ENCODE results near the gene FN3KRP. TPM values are rescaled to one million over a fixed set of nuclear protein-coding genes. Genes with fewer than 3 reads are reported as not detected.

Gene FN3KRP
- total and polyA plus RNA-seq, 2 of the 13 experiments (the other 11 are each of a cell fraction or from before 2014, with no cell fraction given): 22.4 to 28.2 TPM

GRCh38 chr17:82751571-82752370, 35.3 kb downstream of the FN3KRP start, which contains the start of gene TBCD (continued):
- TF ChIP-seq KAT7 (CRISPR knock-in tag; IDR thresholded peaks at IDR 0.05; ENCODE audit: borderline replicate concordance) (peak; percentile 62; the same call in 1 of the 2 replicates), POLR2AphosphoS2 (IDR thresholded peaks at IDR 0.05; ENCODE audit: low read depth, low read length) (no peak), GPN1 (CRISPR knock-in tag; IDR thresholded peaks at IDR 0.05; ENCODE audit: borderline replicate concordance) (0 out of 2 replicates have a peak, but pooled peaks have one; percentile 82), ATF6 (CRISPR knock-in tag; conservative IDR thresholded peaks at IDR 0.05) (0 out of 2 replicates have a peak, but pooled peaks have one; percentile 60), HMGXB3 (CRISPR knock-in tag; IDR thresholded peaks at IDR 0.05; ENCODE audit: borderline replicate concordance) (peak; percentile 67; the same call in 1 of the 2 replicates), FOXA1 (IDR thresholded peaks at IDR 0.05) (no peak), FOXA1 (CRISPR knock-in tag; IDR thresholded peaks at IDR 0.05) (peak; percentile 63), ZSCAN21 (CRISPR knock-in tag; IDR thresholded peaks at IDR 0.05; ENCODE audit: borderline replicate concordance) (peak; percentile 97), MAZ (IDR thresholded peaks at IDR 0.05; ENCODE audit: borderline replicate concordance, low read depth, low read length) (peak; percentile 53; the same call in 1 of the 2 replicates), MAZ (CRISPR knock-in tag; IDR thresholded peaks at IDR 0.05; ENCODE audit: low read depth) (peak; percentile 91), TAF1 (CRISPR knock-in tag; IDR thresholded peaks at IDR 0.05) (peak; percentile 55; the same call in 1 of the 2 replicates), PRPF4 (IDR thresholded peaks at IDR 0.05; ENCODE audit: low read depth, low read length, poor library complexity, severe bottlenecking) (no peak), SMC3 (IDR thresholded peaks at IDR 0.05; ENCODE audit: low read length) (no peak), MATR3 (CRISPR knock-in tag; IDR thresholded peaks at IDR 0.05) (no peak), JUNB (CRISPR knock-in tag; IDR thresholded peaks at IDR 0.05; ENCODE audit: borderline replicate concordance) (peak; percentile 51; the same call in 1 of the 2 replicates), HDAC2 (CRISPR knock-in tag; IDR thresholded peaks at IDR 0.05) (peak; percentile 91), ZNF512 (CRISPR knock-in tag; IDR thresholded peaks at IDR 0.05) (0 out of 2 replicates have a peak, but pooled peaks have one; percentile 49), MED13 (CRISPR knock-in tag; IDR thresholded peaks at IDR 0.05) (0 out of 2 replicates have a peak, but pooled peaks have one; percentile 25), MAFK (conservative IDR thresholded peaks at IDR 0.05 in 1 of 2, IDR thresholded peaks at IDR 0.05 in 1 of 2; ENCODE audit: low read length in 2 of 2) (no peak), IRF1 (CRISPR knock-in tag; IDR thresholded peaks at IDR 0.05; ENCODE audit: low read depth) (0 out of 2 replicates have a peak, but pooled peaks have one; percentile 58)
